ENCODE measurements around the gene DDX49.

DDX49 gene

DNA sequence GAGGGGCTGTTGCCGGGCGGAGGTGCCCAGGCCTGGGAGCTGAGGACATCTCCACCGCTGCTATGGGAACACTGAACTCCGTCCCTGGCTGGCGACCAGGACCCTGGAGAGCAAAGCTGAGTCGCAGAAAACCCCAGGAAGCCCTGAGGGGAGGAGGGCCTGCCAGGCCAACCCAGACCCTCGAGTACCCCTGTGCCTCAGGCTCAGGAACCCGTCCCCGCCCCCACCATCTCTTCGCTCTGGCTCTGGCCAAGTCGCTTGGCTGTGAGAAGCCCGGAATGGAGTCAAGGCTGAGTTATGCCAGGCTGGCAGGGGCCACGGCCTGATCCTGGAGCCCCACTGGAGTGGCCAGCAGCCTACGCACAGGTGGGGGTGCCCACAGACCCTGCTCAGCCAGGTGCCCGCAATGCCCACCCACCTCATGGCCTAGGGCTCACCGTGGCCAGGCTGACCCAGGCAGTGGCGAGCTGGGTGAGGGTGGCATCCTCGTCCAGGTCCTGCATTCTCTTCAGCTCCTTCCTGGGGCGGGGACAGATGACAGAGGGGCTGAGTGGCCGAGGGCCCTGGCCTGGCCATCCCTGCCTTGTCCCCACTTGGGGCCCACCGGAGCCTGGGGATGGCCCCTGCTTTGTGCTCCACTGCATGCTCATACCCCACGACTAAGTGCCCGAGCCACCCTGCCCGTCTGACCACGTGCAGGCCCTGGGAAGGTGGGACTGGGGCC is 15.0 kb upstream of the DDX49 start:
- no peaks in the 10 kb centered on the region for H3K4me1 ChIP-seq (ENCODE audit: control insufficient read depth, insufficient read depth, low read length, poor library complexity, severe bottlenecking)
- H3K27ac ChIP-seq (ENCODE audit: low read depth, low read length, severe bottlenecking), result no peak overlapping the region
- H3K36me3 ChIP-seq (ENCODE audit: control insufficient read depth, insufficient read depth, low read length), result peaks cover 57% of the 10 kb centered on the region
- 91 to 94% methylated on average over 23 to 24 of the region's 25 CpGs for WGBS, 2 experiments (ENCODE audit: insufficient coverage in 2 of 2)
- H3K9me3 ChIP-seq (ENCODE audit: control insufficient read depth, low read length), result no peaks in the 10 kb centered on the region
- no peak overlapping the region for H3K4me3 ChIP-seq (ENCODE audit: extremely low read depth, insufficient read depth, low read length, poor library complexity, severe bottlenecking)

- Histone ChIP-seq H3K9me3 (ENCODE audit: control insufficient read depth, low read length) (no peaks in the 10 kb centered on the region), H3K36me3 (ENCODE audit: control insufficient read depth, insufficient read depth, low read length) (peaks cover 57% of the 10 kb centered on the region), H3K4me1 (ENCODE audit: control insufficient read depth, insufficient read depth, low read length, poor library complexity, severe bottlenecking) (no peaks in the 10 kb centered on the region), H3K27ac (ENCODE audit: low read depth, low read length, severe bottlenecking) (no peak overlapping the region), H3K4me3 (ENCODE audit: extremely low read depth, insufficient read depth, low read length, poor library complexity, severe bottlenecking) (no peak overlapping the region)
- WGBS, 2 experiments (ENCODE audit: insufficient coverage in 2 of 2), result 94 to 96% methylated on average over 6 to 8 of the region's 8 CpGs
These were observed 14.5 kb upstream of the DDX49 start for GRCh38 chr19:18905058-18905456.

GRCh38 chr19:18905513-18906236 is 13.8 kb upstream of the DDX49 start:
- Histone ChIP-seq H3K27ac (ENCODE audit: low read depth, low read length, severe bottlenecking) (no peak overlapping the region), H3K36me3 (ENCODE audit: control insufficient read depth, insufficient read depth, low read length) (peaks cover 58% of the 10 kb centered on the region), H3K4me1 (ENCODE audit: control insufficient read depth, insufficient read depth, low read length, poor library complexity, severe bottlenecking) (no peaks in the 10 kb centered on the region), H3K9me3 (ENCODE audit: control insufficient read depth, low read length) (no peaks in the 10 kb centered on the region), H3K4me3 (ENCODE audit: extremely low read depth, insufficient read depth, low read length, poor library complexity, severe bottlenecking) (no peak overlapping the region)
- 97 to 100% methylated on average over 19 to 24 of the region's 26 CpGs for WGBS, 2 experiments (ENCODE audit: insufficient coverage in 2 of 2)

DNA sequence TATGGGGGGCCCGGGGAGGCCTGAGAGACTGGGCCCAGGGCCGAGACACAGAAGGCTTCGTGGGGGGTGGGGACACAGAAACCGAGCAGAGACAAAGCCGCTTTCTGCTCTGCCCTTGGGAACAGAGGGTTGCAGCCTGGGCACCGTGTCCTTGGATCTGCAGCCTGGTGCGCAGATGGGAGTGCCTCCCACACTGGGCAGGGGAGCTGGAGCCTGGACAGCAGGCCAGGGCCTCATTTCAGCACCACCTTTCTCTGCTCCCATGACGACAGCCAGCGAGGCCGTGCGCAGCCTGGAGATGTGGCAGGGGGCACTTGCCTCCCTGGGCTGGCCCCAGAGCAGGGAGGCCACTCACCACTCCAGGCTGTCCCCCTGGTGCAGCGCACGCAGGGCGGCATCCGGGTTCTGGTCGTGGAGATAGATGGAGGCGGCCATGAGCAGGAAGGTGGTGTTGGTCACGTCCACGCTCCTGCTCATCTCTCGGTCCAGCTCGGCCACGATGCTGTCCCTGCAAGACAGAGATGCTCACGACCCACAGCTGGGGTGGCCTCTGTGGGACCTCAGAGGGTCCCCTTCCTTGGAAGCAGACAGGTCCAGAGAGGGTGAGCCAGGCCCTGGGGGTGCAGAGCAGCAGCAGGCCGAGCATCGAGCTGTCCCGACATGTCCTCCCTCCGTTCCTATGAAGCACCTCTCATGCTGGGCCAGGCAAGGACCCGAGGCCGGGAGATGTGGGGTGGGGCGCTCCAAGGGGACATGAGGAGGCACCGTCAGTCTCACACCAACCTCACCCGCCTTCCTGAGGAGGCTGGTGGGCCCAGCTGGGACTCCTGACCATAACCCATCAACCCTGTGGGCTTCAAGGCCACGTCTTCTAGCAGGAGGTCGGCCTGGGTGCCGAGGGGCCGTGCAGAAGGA is 12.7 kb upstream of the DDX49 start:
- Histone ChIP-seq H3K4me3 (ENCODE audit: extremely low read depth, insufficient read depth, low read length, poor library complexity, severe bottlenecking) (no peak overlapping the region), H3K27ac (ENCODE audit: low read depth, low read length, severe bottlenecking) (no peak overlapping the region), H3K9me3 (ENCODE audit: control insufficient read depth, low read length) (no peaks in the 10 kb centered on the region), H3K36me3 (ENCODE audit: control insufficient read depth, insufficient read depth, low read length) (peaks cover 53% of the 10 kb centered on the region), H3K4me1 (ENCODE audit: control insufficient read depth, insufficient read depth, low read length, poor library complexity, severe bottlenecking) (no peaks in the 10 kb centered on the region)
- 96 to 97% methylated on average over 32 to 34 of the region's 36 CpGs for WGBS, 2 experiments (ENCODE audit: insufficient coverage in 2 of 2)

DNA sequence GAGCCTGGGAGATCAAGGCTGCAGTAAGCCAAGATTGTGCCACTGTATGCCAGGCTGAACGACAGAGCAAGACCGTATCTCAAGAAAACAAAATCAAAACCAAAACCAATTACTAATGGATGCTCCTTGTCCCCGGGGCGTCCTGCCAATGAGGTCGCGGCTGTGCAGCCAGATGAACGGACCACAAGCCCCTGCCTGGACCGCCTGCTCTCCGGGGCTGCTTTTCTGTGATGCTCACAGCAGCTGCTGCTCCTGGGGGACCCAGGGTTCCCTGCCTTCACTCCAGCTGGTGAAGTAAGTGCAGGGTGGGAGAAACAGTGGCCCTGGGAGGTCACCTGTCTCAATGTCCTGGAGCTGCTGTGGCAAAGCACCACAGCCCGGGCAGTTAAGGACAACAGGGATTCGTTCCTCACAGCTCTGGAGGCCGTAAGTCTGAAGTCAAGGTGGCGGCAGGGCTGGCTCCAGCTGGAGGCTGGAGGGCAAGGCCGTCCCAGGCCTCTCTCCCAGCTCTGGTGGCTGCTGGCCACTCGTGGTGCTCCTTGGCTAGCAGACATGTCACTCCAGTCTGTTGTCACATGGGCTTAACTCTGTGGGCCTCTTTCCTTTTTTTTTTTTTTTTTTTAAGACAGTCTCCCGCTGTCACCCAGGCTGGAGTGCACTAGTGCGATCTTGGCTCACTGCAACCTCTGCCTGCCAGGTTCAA is 10.4 kb upstream of the DDX49 start:
- H3K27ac ChIP-seq (ENCODE audit: low read depth, low read length, severe bottlenecking), result no peak overlapping the region
- no peaks in the 10 kb centered on the region for H3K4me1 ChIP-seq (ENCODE audit: control insufficient read depth, insufficient read depth, low read length, poor library complexity, severe bottlenecking)
- WGBS, 2 experiments (ENCODE audit: insufficient coverage in 2 of 2), result 91 to 95% methylated on average over 13 to 16 of the region's 17 CpGs

GRCh38 chr19:18910010-18910409 is 9.5 kb upstream of the DDX49 start:
- H3K9me3 ChIP-seq (ENCODE audit: control insufficient read depth, low read length), result no peaks in the 10 kb centered on the region
- no peak overlapping the region for H3K27ac ChIP-seq (ENCODE audit: low read depth, low read length, severe bottlenecking)
- WGBS, 2 experiments (ENCODE audit: insufficient coverage in 2 of 2), result 94 to 100% methylated on average over 5 of the region's 10 CpGs
- H3K36me3 ChIP-seq (ENCODE audit: control insufficient read depth, insufficient read depth, low read length), result peaks cover 65% of the 10 kb centered on the region
- H3K4me3 ChIP-seq (ENCODE audit: extremely low read depth, insufficient read depth, low read length, poor library complexity, severe bottlenecking), result no peak overlapping the region
- no peaks in the 10 kb centered on the region for H3K4me1 ChIP-seq (ENCODE audit: control insufficient read depth, insufficient read depth, low read length, poor library complexity, severe bottlenecking)

More for the DNA sequence above, 10.4 kb upstream of the DDX49 start:
- Histone ChIP-seq H3K4me3 (ENCODE audit: extremely low read depth, insufficient read depth, low read length, poor library complexity, severe bottlenecking) (no peak overlapping the region), H3K36me3 (ENCODE audit: control insufficient read depth, insufficient read depth, low read length) (peaks cover 63% of the 10 kb centered on the region), H3K9me3 (ENCODE audit: control insufficient read depth, low read length) (no peaks in the 10 kb centered on the region)

DNA sequence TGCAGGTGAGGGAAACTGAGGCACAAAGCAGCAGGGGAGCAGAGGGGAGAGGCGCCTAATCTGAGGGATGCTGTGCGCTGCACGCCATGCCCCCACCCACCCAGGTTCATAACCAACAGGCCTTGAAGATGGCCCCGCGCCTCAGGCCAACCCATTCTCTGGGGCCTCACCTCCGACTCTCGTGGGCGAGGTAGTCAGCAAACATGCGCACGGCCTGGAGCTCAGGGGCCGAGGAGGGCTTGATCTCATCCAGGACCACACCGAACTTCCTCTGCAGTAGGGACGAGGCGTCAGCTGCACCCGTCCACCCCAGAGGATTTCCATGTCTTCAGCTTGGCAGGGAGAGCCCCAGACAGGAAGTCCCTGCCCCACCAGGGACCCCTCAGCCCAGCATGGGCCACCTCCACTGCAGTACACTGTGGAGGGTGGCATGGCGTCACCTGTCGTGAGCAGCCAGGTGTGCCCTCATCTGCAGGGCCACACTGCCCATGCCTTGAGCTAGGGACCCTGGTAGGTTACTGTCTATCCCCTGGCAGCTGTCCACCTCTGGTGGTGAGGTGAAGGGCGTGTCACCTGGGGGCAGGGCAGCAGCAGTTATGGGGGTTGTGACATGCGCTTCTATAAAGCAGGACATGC is 8.6 kb upstream of the DDX49 start:
- Histone ChIP-seq H3K4me1 (ENCODE audit: control insufficient read depth, insufficient read depth, low read length, poor library complexity, severe bottlenecking) (no peaks in the 10 kb centered on the region), H3K36me3 (ENCODE audit: control insufficient read depth, insufficient read depth, low read length) (peaks cover 65% of the 10 kb centered on the region), H3K9me3 (ENCODE audit: control insufficient read depth, low read length) (no peaks in the 10 kb centered on the region), H3K4me3 (ENCODE audit: extremely low read depth, insufficient read depth, low read length, poor library complexity, severe bottlenecking) (no peak overlapping the region), H3K27ac (ENCODE audit: low read depth, low read length, severe bottlenecking) (no peak overlapping the region)
- 96 to 97% methylated on average over 11 to 16 of the region's 19 CpGs for WGBS, 2 experiments (ENCODE audit: insufficient coverage in 2 of 2)

- 98% methylated on average over 12 to 13 of the region's 14 CpGs for WGBS, 2 experiments (ENCODE audit: insufficient coverage in 2 of 2)
- Histone ChIP-seq H3K27ac (ENCODE audit: low read depth, low read length, severe bottlenecking) (no peak overlapping the region), H3K36me3 (ENCODE audit: control insufficient read depth, insufficient read depth, low read length) (peaks cover 69% of the 10 kb centered on the region)
These were observed 6.6 kb upstream of the DDX49 start for GRCh38 chr19:18912933-18913332.

GRCh38 chr19:18913466-18913865 is 6.0 kb upstream of the DDX49 start:
- Histone ChIP-seq H3K27ac (ENCODE audit: low read depth, low read length, severe bottlenecking) (no peak overlapping the region), H3K9me3 (ENCODE audit: control insufficient read depth, low read length) (no peaks in the 10 kb centered on the region), H3K4me1 (ENCODE audit: control insufficient read depth, insufficient read depth, low read length, poor library complexity, severe bottlenecking) (no peaks in the 10 kb centered on the region), H3K36me3 (ENCODE audit: control insufficient read depth, insufficient read depth, low read length) (peaks cover 69% of the 10 kb centered on the region), H3K4me3 (ENCODE audit: extremely low read depth, insufficient read depth, low read length, poor library complexity, severe bottlenecking) (no peak overlapping the region)
- WGBS, 2 experiments (ENCODE audit: insufficient coverage in 2 of 2), result 82 to 94% methylated on average over 2 to 5 of the region's 5 CpGs

More at GRCh38 chr19:18912933-18913332, 6.6 kb upstream of the DDX49 start:
- Histone ChIP-seq H3K9me3 (ENCODE audit: control insufficient read depth, low read length) (no peaks in the 10 kb centered on the region), H3K4me3 (ENCODE audit: extremely low read depth, insufficient read depth, low read length, poor library complexity, severe bottlenecking) (no peak overlapping the region), H3K4me1 (ENCODE audit: control insufficient read depth, insufficient read depth, low read length, poor library complexity, severe bottlenecking) (no peaks in the 10 kb centered on the region)

GRCh38 chr19:18915639-18916038 is 3.9 kb upstream of the DDX49 start:
- Histone ChIP-seq H3K27ac (ENCODE audit: low read depth, low read length, severe bottlenecking) (no peak overlapping the region), H3K9me3 (ENCODE audit: control insufficient read depth, low read length) (no peaks in the 10 kb centered on the region), H3K4me1 (ENCODE audit: control insufficient read depth, insufficient read depth, low read length, poor library complexity, severe bottlenecking) (peaks cover 4% of the 10 kb centered on the region), H3K4me3 (ENCODE audit: extremely low read depth, insufficient read depth, low read length, poor library complexity, severe bottlenecking) (no peak overlapping the region), H3K36me3 (ENCODE audit: control insufficient read depth, insufficient read depth, low read length) (peaks cover 49% of the 10 kb centered on the region)
- 71 to 83% methylated on average over 5 of the region's 5 CpGs for WGBS, 2 experiments (ENCODE audit: insufficient coverage in 2 of 2)
